Measurements from ENCODE around the gene CEP76. TPM values are rescaled to one million over a fixed set of nuclear protein-coding genes. Genes with fewer than 3 reads are reported as not detected.

CEP76 gene
- total and polyA plus RNA-seq, 4 donors, result 2.6 to 7.3 (median 3.4) TPM

DNA sequence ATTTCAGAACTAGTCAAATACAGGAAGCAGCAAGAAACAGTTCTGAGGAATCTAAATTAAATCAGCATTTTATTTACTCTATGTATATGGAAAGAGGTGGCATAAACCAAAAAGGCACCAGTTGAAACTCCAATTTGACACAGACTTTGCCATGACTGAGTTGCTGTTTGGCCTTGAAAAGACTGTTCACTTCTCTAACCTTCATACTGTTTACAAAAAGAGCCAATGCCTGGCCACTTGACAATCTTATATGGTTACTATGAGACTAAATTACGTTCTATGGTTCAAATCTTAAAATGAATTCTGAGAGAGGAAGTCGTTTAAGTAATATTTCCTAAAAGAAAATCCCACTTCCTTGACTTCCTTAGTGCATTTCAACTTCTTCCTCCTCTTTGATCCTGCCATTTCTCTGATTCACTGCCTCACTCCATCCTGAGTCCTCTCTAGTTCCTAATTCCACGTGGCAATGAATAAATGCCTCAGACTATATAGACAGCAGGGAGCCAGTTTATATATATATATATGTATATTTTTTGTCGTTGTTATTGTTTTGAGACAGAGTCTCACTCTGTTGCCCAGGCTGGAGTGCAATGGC, 13.2 kb downstream of the CEP76 start:
- ATAC-seq (ENCODE audit: low FRiP score) (no peak), DNase-seq (no peak)
- Histone ChIP-seq H3K9me3 (ENCODE audit: control insufficient read depth, low read length) (no peaks in the 10 kb centered on the region), H3K27me3 (ENCODE audit: control insufficient read depth in 1 of 2, insufficient read depth in 2 of 2, low read length in 1 of 2) (no peaks in the 10 kb centered on the region), H3K36me3 (ENCODE audit: control insufficient read depth in 1 of 2, insufficient read depth in 2 of 2, low read length in 1 of 2) (no peaks in the 10 kb centered on the region), H3K4me1 (ENCODE audit: control insufficient read depth in 1 of 2, insufficient read depth in 2 of 2, low read length in 2 of 2) (no peaks in the 10 kb centered on the region), H3K27ac (ENCODE audit: low read depth in 1 of 2, low read length in 2 of 2) (no peak overlapping the region), H3K4me3 (ENCODE audit: low read length in 2 of 2) (no peak overlapping the region)
- WGBS, 2 donors, result 87 to 92% methylated on average over 4 of the region's 4 CpGs
- intact Hi-C loops (cut with DNase I), result no loop called here

DNA sequence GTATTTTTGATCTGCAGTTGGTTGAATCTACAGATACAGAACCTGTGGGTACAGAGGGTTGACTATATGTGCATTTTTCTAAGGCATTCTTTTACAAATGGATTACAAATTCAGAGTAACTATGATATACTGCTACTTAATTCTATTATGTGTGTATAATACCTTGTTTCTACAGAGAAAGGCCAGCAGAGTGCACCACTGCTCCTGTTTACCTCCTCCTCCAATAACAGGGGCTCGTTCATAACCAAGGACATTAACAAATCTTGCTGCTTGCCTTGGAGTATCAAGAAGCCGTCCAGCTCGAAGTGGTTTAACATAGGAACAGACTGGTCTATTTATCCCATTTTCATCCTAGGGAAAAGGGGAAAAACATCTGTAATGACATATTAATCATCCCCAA, 16.4 kb downstream of the CEP76 start:
- Histone ChIP-seq H3K36me3 (ENCODE audit: control insufficient read depth in 1 of 2, insufficient read depth in 2 of 2, low read length in 1 of 2) (no peaks in the 10 kb centered on the region), H3K9me3 (ENCODE audit: control insufficient read depth, low read length) (no peaks in the 10 kb centered on the region), H3K4me1 (ENCODE audit: control insufficient read depth in 1 of 2, insufficient read depth in 2 of 2, low read length in 2 of 2) (no peaks in the 10 kb centered on the region), H3K27ac (ENCODE audit: low read depth in 1 of 2, low read length in 2 of 2) (no peak overlapping the region), H3K27me3 (ENCODE audit: control insufficient read depth in 1 of 2, insufficient read depth in 2 of 2, low read length in 1 of 2) (no peaks in the 10 kb centered on the region), H3K4me3 (ENCODE audit: low read length in 2 of 2) (no peak overlapping the region)
- 71 to 73% methylated on average over 3 of the region's 3 CpGs for WGBS, 2 donors
- ATAC-seq (ENCODE audit: low FRiP score) (no peak), DNase-seq (no peak)
- intact Hi-C loops (cut with DNase I), result no loop called here

DNA sequence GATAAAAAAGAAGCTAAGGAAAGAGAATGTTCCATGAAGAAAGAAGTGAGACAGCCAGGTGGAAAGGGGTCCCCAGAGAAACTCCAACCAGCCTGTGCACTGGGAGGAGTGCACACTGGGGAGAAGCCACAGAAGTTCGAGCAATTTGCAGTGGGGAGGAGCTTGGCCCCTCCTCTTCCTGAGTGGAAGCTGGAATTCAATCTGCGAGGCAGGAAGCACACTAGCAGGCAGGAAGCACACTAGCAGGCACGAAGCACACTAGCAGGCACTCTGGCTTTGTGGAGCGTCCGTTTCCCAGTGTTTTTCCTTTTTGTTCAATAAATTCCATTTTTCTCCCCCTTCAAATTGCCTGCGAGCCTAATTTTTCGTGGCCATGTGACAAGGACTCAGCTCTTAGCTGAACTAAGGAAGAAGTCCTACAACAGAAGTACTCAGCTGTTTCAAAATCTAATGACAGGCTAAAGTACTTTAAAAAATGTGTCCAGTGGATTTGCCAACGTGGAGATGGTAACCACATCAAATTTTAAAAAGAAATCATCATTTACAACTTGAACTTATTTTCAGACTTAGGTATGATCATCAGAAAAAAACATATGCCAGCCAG, 23.2 kb downstream of the CEP76 start:
- intact Hi-C loops (cut with DNase I), result no loop called here
- DNase-seq (peak in 1 of 2 donors; percentile 82), ATAC-seq (ENCODE audit: low FRiP score) (peak; percentile 81)
- H3K4me1 ChIP-seq (ENCODE audit: control insufficient read depth in 1 of 2, insufficient read depth in 2 of 2, low read length in 2 of 2), result no peaks in the 10 kb centered on the region
- 8 to 14% methylated on average over 8 of the region's 8 CpGs for WGBS, 2 donors
- H3K4me3 ChIP-seq (ENCODE audit: low read length in 2 of 2), result no peak overlapping the region
- H3K27ac ChIP-seq (ENCODE audit: low read depth in 1 of 2, low read length in 2 of 2), result peak overlapping the region; percentile 34 to 63
- no peaks in the 10 kb centered on the region for H3K36me3 ChIP-seq (ENCODE audit: control insufficient read depth in 1 of 2, insufficient read depth in 2 of 2, low read length in 1 of 2)
- H3K27me3 ChIP-seq (ENCODE audit: control insufficient read depth in 1 of 2, insufficient read depth in 2 of 2, low read length in 1 of 2), result no peaks in the 10 kb centered on the region
- H3K9me3 ChIP-seq (ENCODE audit: control insufficient read depth, low read length), result no peaks in the 10 kb centered on the region

DNA sequence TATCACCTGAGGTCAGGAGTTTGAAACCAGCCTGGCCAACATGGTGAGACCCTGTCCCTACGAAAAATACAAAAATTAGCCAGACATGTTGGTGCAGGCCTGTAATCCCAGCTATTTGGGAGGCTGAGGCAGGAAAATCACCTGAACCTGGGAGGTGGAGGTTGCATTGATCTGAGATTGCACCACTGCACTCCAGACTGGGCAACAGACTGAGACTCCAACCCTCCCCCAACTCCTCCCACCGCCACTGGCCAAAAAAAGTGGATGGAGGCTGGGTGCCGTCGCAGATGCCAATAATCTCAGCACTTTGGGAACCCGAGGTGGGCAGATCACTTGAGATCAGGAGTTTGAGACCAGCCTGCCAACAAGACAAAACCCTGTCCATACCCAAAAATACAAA, 34.5 kb downstream of the CEP76 start:
- intact Hi-C loops (cut with DNase I), result no loop called here
- ATAC-seq (ENCODE audit: low FRiP score), result no peak
- Histone ChIP-seq H3K4me1 (ENCODE audit: control insufficient read depth in 1 of 2, insufficient read depth in 2 of 2, low read length in 2 of 2) (no peaks in the 10 kb centered on the region), H3K9me3 (ENCODE audit: control insufficient read depth, low read length) (no peaks in the 10 kb centered on the region), H3K27ac (ENCODE audit: low read depth in 1 of 2, low read length in 2 of 2) (no peak overlapping the region), H3K27me3 (ENCODE audit: control insufficient read depth in 1 of 2, insufficient read depth in 2 of 2, low read length in 1 of 2) (no peaks in the 10 kb centered on the region), H3K4me3 (ENCODE audit: low read length in 2 of 2) (no peak overlapping the region), H3K36me3 (ENCODE audit: control insufficient read depth in 1 of 2, insufficient read depth in 2 of 2, low read length in 1 of 2) (no peaks in the 10 kb centered on the region)
- 88 to 89% methylated on average over 5 of the region's 5 CpGs for WGBS, 2 donors
- no peak for DNase-seq

DNA sequence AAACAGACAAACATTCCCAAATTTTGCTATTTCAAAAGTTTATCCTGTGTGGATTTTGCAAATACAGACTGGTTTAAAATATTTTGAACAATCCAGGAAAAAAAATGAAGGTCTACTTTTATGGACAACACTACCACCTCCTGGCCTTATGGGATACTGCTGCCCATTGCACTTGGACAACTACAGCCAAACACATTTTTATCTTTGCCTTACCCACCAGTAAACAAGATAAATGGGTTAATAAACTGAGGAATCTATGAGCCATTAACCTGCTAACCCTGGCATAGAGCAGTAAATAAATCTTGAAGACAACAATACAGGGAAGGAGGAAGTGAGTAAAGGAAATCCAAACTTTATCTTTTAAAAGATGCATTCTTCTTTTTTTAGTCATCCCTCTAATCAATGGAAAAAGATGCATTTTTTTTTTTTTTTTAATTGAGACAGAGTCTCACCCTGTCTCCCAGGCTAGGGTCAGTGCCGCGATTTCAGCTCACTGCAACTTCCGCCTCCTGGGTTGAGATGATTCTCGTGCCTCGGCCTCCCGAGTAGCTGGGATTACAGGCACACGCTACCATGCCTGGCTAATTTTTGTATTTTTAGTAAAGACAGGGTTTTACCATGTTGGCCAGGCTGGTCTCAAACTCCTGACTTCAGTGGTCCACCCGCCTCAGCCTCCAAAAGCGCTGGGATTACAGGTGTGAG, 42.5 kb downstream of the CEP76 start:
- no peaks in the 10 kb centered on the region for H3K27me3 ChIP-seq (ENCODE audit: control insufficient read depth in 1 of 2, insufficient read depth in 2 of 2, low read length in 1 of 2)
- DNase-seq (peak in 1 of 2 donors; percentile 52), ATAC-seq (ENCODE audit: low FRiP score) (peak; percentile 76)
- 83 to 88% methylated on average over 9 of the region's 9 CpGs for WGBS, 2 donors
- no peaks in the 10 kb centered on the region for H3K36me3 ChIP-seq (ENCODE audit: control insufficient read depth in 1 of 2, insufficient read depth in 2 of 2, low read length in 1 of 2)
- H3K4me3 ChIP-seq (ENCODE audit: low read length in 2 of 2), result no peak overlapping the region
- H3K9me3 ChIP-seq (ENCODE audit: control insufficient read depth, low read length), result no peaks in the 10 kb centered on the region
- H3K27ac ChIP-seq (ENCODE audit: low read depth in 1 of 2, low read length in 2 of 2), result no peak overlapping the region
- H3K4me1 ChIP-seq (ENCODE audit: control insufficient read depth in 1 of 2, insufficient read depth in 2 of 2, low read length in 2 of 2), result no peaks in the 10 kb centered on the region
- intact Hi-C loops (cut with DNase I), result loop anchor here (2.0 to 10.0 kb wide), 3 partner anchors 65 to 269 kb away; no protein-coding TSS in a partner anchor

DNA sequence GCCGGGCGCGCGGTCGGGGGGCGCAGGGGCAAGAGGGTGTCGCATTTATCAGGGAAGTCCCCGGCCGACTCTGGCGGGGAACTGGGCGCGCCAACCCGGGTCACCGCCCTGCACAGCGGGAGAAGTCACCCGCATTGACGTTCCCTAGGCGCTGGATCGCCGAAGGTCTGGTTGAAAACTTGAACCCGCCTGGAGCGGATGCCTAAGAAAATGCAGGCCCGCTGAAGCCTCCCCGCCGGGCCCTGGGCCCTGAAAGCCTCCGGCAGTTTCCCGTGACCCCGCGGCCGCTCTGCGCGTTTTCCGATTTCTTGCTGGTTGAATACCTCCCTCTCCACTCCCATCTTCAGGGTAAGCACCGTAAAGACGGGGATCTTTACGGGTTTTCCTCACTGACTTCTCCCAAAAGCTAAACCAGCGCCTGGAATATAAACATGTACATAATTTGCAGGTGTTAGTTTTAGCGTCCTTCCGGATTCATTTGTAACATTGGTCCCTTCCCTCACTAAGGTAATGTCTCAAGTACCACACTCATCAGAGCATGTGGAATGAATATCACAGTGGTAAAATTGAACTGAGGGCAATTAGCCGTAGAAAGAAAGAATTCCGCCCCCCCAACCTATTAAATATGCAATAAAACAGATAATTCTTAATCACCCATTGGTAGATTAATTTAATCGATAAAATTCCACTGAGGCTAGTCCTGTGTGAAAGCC, 43.9 kb downstream of the CEP76 start:
- intact Hi-C loops (cut with DNase I), result loop anchor here in 1 of 2 donors (1.0 to 10.0 kb wide), 3 partner anchors 64 to 266 kb away; no protein-coding TSS in a partner anchor
- Histone ChIP-seq H3K4me1 (ENCODE audit: control insufficient read depth in 1 of 2, insufficient read depth in 2 of 2, low read length in 2 of 2) (no peaks in the 10 kb centered on the region), H3K27ac (ENCODE audit: low read depth in 1 of 2, low read length in 2 of 2) (peak overlapping the region; percentile 84 to 97), H3K9me3 (ENCODE audit: control insufficient read depth, low read length) (no peaks in the 10 kb centered on the region), H3K36me3 (ENCODE audit: control insufficient read depth in 1 of 2, insufficient read depth in 2 of 2, low read length in 1 of 2) (no peaks in the 10 kb centered on the region), H3K4me3 (ENCODE audit: low read length in 2 of 2) (peak overlapping the region; percentile 84 to 97), H3K27me3 (ENCODE audit: control insufficient read depth in 1 of 2, insufficient read depth in 2 of 2, low read length in 1 of 2) (no peaks in the 10 kb centered on the region)
- WGBS, 2 donors, result 18 to 21% methylated on average over 37 to 42 of the region's 42 CpGs
- DNase-seq (peak; percentile 71 to 83), ATAC-seq (ENCODE audit: low FRiP score) (peak; percentile 53)

DNA sequence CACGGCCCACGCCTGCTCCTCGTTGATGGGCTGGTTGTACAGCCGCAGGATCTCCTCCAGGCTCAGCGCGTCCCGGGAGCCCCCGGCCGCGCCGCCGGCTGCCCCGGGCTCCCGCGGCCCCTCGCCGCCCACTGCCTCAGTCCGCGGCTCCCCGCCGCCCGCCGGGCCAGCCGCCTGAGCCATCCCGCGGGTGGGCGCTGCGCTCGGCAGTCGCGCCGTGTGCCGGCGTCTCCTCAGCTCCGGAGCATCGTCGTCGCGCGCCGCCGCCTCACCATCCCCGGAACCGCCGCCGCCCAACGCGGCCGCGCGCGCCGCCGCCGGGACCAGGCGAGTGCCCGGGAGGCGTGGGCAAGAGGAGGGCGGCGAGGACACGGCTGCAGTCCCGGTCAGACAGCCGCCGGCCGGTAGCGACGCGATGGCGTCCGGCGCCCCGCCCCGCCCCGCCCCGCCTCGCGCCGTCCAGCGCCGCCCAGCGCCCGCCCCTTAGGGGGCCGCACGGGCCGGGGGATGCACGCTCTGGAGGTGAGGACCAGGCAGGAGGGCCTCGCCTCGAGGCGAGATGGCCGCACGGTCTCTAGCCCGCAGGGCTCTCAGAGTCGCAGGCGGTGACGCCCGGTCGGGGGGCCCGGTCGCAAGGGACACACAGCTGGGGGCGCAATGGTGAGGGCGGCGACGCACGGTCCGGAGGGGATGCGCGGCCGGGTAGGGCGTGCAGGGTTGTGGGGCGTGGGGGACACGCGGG, 44.7 kb downstream of the CEP76 start, which contains the start of gene SPIRE1:
SPIRE1 (minus strand) TSS at position 424 of the 742 bp plus-strand sequence; CDS start at position 183, 241 bp downstream.
- intact Hi-C loops (cut with DNase I), result loop anchor here in 1 of 2 donors (1.0 to 10.0 kb wide), 3 partner anchors 63 to 266 kb away; no protein-coding TSS in a partner anchor
- DNase-seq, result peak; percentile 83 to 91
- Histone ChIP-seq H3K27ac (ENCODE audit: low read depth in 1 of 2, low read length in 2 of 2) (peak within 1 kb of the TSS; percentile 84 to 97), H3K36me3 (ENCODE audit: control insufficient read depth in 1 of 2, insufficient read depth in 2 of 2, low read length in 1 of 2) (no peaks in the 10 kb centered on the region), H3K4me3 (ENCODE audit: low read length in 2 of 2) (peak within 1 kb of the TSS; percentile 84 to 97), H3K9me3 (ENCODE audit: control insufficient read depth, low read length) (no peaks in the 10 kb centered on the region), H3K27me3 (ENCODE audit: control insufficient read depth in 1 of 2, insufficient read depth in 2 of 2, low read length in 1 of 2) (no peaks in the 10 kb centered on the region), H3K4me1 (ENCODE audit: control insufficient read depth in 1 of 2, insufficient read depth in 2 of 2, low read length in 2 of 2) (no peaks in the 10 kb centered on the region)
- peak; percentile 90 for ATAC-seq (ENCODE audit: low FRiP score)
- WGBS, 2 donors, result 1% methylated on average over 51 to 112 of the region's 112 CpGs

Data from aorta (tissue), 5 donors.